HEK293 (cell line): ENCODE results near the gene GRK2.

Experiments
- CTCF ChIA-PET: fragments of 350-600 bp; formaldehyde crosslinking; extraction: SDS; loops from one replicate; lab custom pipeline; 2021; ENCODE audit warnings: antibody characterized with exemption; lab: Yijun Ruan, JAX
- POLR2A ChIA-PET: fragments of 300-600 bp; formaldehyde crosslinking; extraction: SDS; loops from one replicate; lab custom pipeline; 2020; ENCODE audit warnings: antibody characterized with exemption, inconsistent platforms; lab: Yijun Ruan, JAX
- H3K27ac ChIP-seq: fragments of 200-500 bp; sonication (Bioruptor generic); 2 replicates; pipeline ENCODE4 v1.5.1; 2014; ENCODE audit warnings: low read depth, low read length, control low read depth, inconsistent platforms; ENCODE audit errors: extremely low read depth
- H3K36me3 ChIP-seq, 2 experiments: fragments of 200-500 bp in 1 of 2; sonication (Bioruptor generic) in 1 of 2; 1 replicate in 1 of 2; 2 replicates in 1 of 2; pipeline ENCODE4 v1.5.1; 2014 to 2017; ENCODE audit warnings: inconsistent platforms in 2 of 2, low read length in 2 of 2; ENCODE audit not compliant: control insufficient read depth in 2 of 2, insufficient read depth in 1 of 2
- H3K4me1 ChIP-seq: fragments of 200-500 bp; sonication (Bioruptor generic); 2 replicates; pipeline ENCODE4 v1.5.1; 2014; ENCODE audit warnings: mild to moderate bottlenecking, low read length, inconsistent platforms; ENCODE audit not compliant: control insufficient read depth, insufficient read depth
- H3K4me3 ChIP-seq: 2 replicates; pipeline ENCODE4 v1.5.1; 2011; ENCODE audit warnings: low read depth, mild to moderate bottlenecking, control low read depth, low read length, moderate library complexity
- H3K9me3 ChIP-seq: fragments of 200-500 bp; sonication (Bioruptor generic); 2 replicates; pipeline ENCODE4 v1.5.1; 2014; ENCODE audit warnings: low read depth, low read length, inconsistent platforms; ENCODE audit not compliant: control insufficient read depth, insufficient read depth
- BCL11A ChIP-seq: fragments of 450-650 bp; formaldehyde crosslinking; IDR thresholded peaks from 2 replicates; pipeline ENCODE4 v1.5.1; 2016; ENCODE audit warnings: low read depth, missing biosample characterization, missing genetic modification characterization
- BCL11B ChIP-seq: fragments of 450-650 bp; formaldehyde crosslinking; IDR thresholded peaks from 2 replicates; pipeline ENCODE4 v1.5.1; 2016; ENCODE audit warnings: low read depth, missing biosample characterization, missing genetic modification characterization
- CTCF ChIP-seq: fragments of 450-650 bp; formaldehyde crosslinking; IDR thresholded peaks from 2 replicates; pipeline ENCODE4 v1.5.1; 2016; ENCODE audit warnings: missing biosample characterization, missing genetic modification characterization
- HOXC10 ChIP-seq: sonication (generic); formaldehyde crosslinking; IDR thresholded peaks from 2 replicates; pipeline ENCODE4 v1.8.1; 2023; ENCODE audit warnings: mild to moderate bottlenecking, missing genetic modification reagents
- KLF10 ChIP-seq: fragments of 450-650 bp; IDR thresholded peaks from 2 replicates; pipeline ENCODE4 v1.5.1; 2018; ENCODE audit warnings: missing biosample characterization, mild to moderate bottlenecking, missing genetic modification characterization
- MZF1 ChIP-seq: fragments of 450-650 bp; formaldehyde crosslinking; IDR thresholded peaks from 2 replicates; pipeline ENCODE4 v1.5.1; 2017; ENCODE audit warnings: missing biosample characterization, missing genetic modification characterization, borderline replicate concordance
- SCRT1 ChIP-seq: fragments of 450-650 bp; formaldehyde crosslinking; IDR thresholded peaks from 2 replicates; pipeline ENCODE4 v1.5.1; 2016; ENCODE audit warnings: missing biosample characterization, missing genetic modification characterization, borderline replicate concordance
- SETDB1 ChIP-seq: IDR thresholded peaks from one replicate; pipeline ENCODE4 v1.6.1; 2017; ENCODE audit warnings: mild to moderate bottlenecking, low read length, moderate library complexity, mixed read lengths; ENCODE audit not compliant: insufficient read length
- SP7 ChIP-seq: fragments of 450-650 bp; formaldehyde crosslinking; IDR thresholded peaks from 2 replicates; pipeline ENCODE4 v1.5.1; 2016; ENCODE audit warnings: missing biosample characterization, missing genetic modification characterization
- TCF7L2 ChIP-seq: IDR thresholded peaks from 2 replicates; pipeline ENCODE4 v1.6.1; 2011; ENCODE audit warnings: low read depth, mild to moderate bottlenecking, inconsistent platforms, low read length, moderate library complexity, borderline replicate concordance
- ZBTB17 ChIP-seq: fragments of 450-650 bp; formaldehyde crosslinking; IDR thresholded peaks from 2 replicates; pipeline ENCODE4 v1.5.1; 2016; ENCODE audit warnings: missing biosample characterization, missing genetic modification characterization
- ZBTB26 ChIP-seq: fragments of 450-650 bp; formaldehyde crosslinking; optimal IDR thresholded peaks from 2 replicates; pipeline ENCODE3; 2016; ENCODE audit warnings: missing biosample characterization, mild to moderate bottlenecking, missing genetic modification characterization
- ZBTB7A ChIP-seq: fragments of 450-650 bp; formaldehyde crosslinking; IDR thresholded peaks from 2 replicates; pipeline ENCODE4 v1.5.1; 2016; ENCODE audit warnings: low read depth, missing biosample characterization, missing genetic modification characterization
- ZBTB8A ChIP-seq: fragments of 450-650 bp; formaldehyde crosslinking; IDR thresholded peaks from 2 replicates; pipeline ENCODE4 v1.5.1; 2016; ENCODE audit warnings: missing biosample characterization, missing genetic modification characterization
- ZFP41 ChIP-seq: fragments of 450-650 bp; formaldehyde crosslinking; IDR thresholded peaks from 2 replicates; pipeline ENCODE4 v1.5.1; 2016; ENCODE audit warnings: missing biosample characterization, missing genetic modification characterization, borderline replicate concordance
- ZNF184 ChIP-seq: fragments of 450-650 bp; IDR thresholded peaks from 2 replicates; pipeline ENCODE4 v1.5.1; 2018; ENCODE audit warnings: missing biosample characterization, mild to moderate bottlenecking, missing genetic modification characterization
- ZNF221 ChIP-seq: fragments of 450-650 bp; formaldehyde crosslinking; IDR thresholded peaks from 2 replicates; pipeline ENCODE4 v1.5.1; 2017; ENCODE audit warnings: missing biosample characterization, missing genetic modification characterization, borderline replicate concordance
- ZNF239 ChIP-seq: fragments of 450-650 bp; formaldehyde crosslinking; IDR thresholded peaks from 2 replicates; pipeline ENCODE4 v1.5.1; 2016; ENCODE audit warnings: missing biosample characterization, missing genetic modification characterization
- ZNF548 ChIP-seq: fragments of 450-650 bp; formaldehyde crosslinking; IDR thresholded peaks from 2 replicates; pipeline ENCODE4 v1.5.1; 2016; ENCODE audit warnings: missing biosample characterization, missing genetic modification characterization
- ZNF626 ChIP-seq: fragments of 450-650 bp; sonication (Bioruptor Pico); formaldehyde crosslinking; IDR thresholded peaks from 2 replicates; pipeline ENCODE4 v1.5.1; 2018; ENCODE audit warnings: missing biosample characterization, missing genetic modification characterization, inconsistent platforms
- ZNF701 ChIP-seq: fragments of 450-650 bp; formaldehyde crosslinking; IDR thresholded peaks from 2 replicates; pipeline ENCODE4 v1.5.1; 2016; ENCODE audit warnings: missing biosample characterization, missing genetic modification characterization
- ZNF792 ChIP-seq: fragments of 450-650 bp; formaldehyde crosslinking; IDR thresholded peaks from 2 replicates; pipeline ENCODE4 v1.5.1; 2016; ENCODE audit warnings: missing biosample characterization, missing genetic modification characterization
- ZNF837 ChIP-seq: fragments of 450-650 bp; formaldehyde crosslinking; IDR thresholded peaks from 2 replicates; pipeline ENCODE4 v1.5.1; 2016; ENCODE audit warnings: missing biosample characterization, missing genetic modification characterization
- ZSCAN30 ChIP-seq: fragments of 450-650 bp; IDR thresholded peaks from 2 replicates; pipeline ENCODE4 v1.5.1; 2018; ENCODE audit warnings: missing biosample characterization, mild to moderate bottlenecking, missing genetic modification characterization, moderate library complexity
- TF ChIP-seq, protein P1 (sequence below): fragments of 450-650 bp; formaldehyde crosslinking; IDR thresholded peaks from 2 replicates; pipeline ENCODE4 v1.5.1; 2017; ENCODE audit warnings: missing biosample characterization, missing genetic modification characterization

GRK2 gene

DNA sequence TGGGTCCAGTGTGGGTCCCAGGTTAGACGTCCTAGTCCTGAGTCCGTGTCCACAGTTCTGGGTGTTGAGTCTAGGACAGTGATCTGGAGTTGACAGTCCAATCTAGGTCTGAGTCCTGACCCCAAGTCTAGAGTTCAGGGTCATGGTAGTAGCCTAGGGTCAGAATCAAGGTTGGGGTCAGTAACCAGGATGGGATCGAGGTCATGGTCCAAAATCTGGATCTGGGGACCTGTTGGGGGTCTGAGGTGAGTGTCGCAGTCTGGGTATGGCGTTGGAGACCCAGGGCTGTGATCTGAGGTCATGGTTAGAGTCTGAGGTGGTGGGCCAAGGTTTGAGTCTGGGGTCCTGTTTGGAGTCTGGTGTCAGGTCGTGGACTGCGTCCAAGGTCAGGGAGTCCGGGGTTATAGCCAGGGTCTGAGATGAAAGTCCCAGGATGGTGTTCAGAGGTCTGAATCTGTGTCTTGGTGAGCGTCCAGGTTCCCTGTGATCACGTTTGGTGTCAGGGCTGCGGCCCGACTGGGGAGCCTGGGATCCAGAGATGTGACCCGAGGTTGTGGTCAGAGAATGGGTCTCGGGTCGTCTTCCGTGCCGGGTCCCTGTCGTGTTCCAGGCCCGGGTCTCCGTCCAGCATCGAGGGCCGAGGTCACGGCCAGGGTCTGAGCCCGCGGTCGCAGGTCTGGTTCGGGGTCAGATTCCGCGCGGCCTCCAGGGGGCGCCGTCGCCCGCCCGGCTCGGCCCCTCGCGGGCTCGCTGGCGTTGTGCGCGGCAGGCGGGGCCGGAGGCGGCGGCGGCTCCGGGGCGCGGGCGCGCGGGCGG is 432 bp upstream of the GRK2 start:
- ChIA-PET POLR2A (interaction anchor here (1.0 to 1.3 kb wide), 4 partner anchors 11 to 51 kb away, joined by 3 to 7 read pairs (median 4); no protein-coding TSS in a partner anchor), CTCF (interaction anchor here (1.0 to 4.9 kb wide), 7 partner anchors 12 to 116 kb away, joined by 3 to 104 read pairs (median 5); no protein-coding TSS in a partner anchor)
- Histone ChIP-seq H3K36me3 (peaks cover 0 to 33% of the 10 kb centered on the region in 2 experiments; a peak in 1 of 3 replicates), H3K27ac (no peak overlapping the region; the same call in 1 of the 2 replicates), H3K9me3 (no peaks in the 10 kb centered on the region), H3K4me3 (peak overlapping the region; percentile 20), H3K4me1 (no peaks in the 10 kb centered on the region)
- TF ChIP-seq ZNF184 (tag by site-specific recombination) (no peak), ZNF626 (no peak), ZNF221 (tag by site-specific recombination) (no peak), ZBTB17 (tag by site-specific recombination) (peak; percentile 71), ZBTB8A (tag by site-specific recombination) (peak; percentile 36; the same call in 1 of the 2 replicates), ZNF701 (tag by site-specific recombination) (no peak), SCRT1 (tag by site-specific recombination) (no peak), TCF7L2 (no peak), KLF10 (tag by site-specific recombination) (no peak), SETDB1 (no peak), ZBTB7A (tag by site-specific recombination) (peak; percentile 25; the same call in 1 of the 2 replicates), ZNF837 (tag by site-specific recombination) (no peak), BCL11A (tag by site-specific recombination) (peak; percentile 98), ZNF239 (tag by site-specific recombination) (no peak), SP7 (no peak), ZNF548 (tag by site-specific recombination) (no peak), ZSCAN30 (tag by site-specific recombination) (peak; percentile 67; the same call in 1 of the 2 replicates), MZF1 (no peak), ZNF792 (no peak), HOXC10 (CRISPR knock-in tag) (no peak), CTCF (tag by site-specific recombination) (peak; percentile 49; the same call in 1 of the 2 replicates), BCL11B (tag by site-specific recombination) (peak; percentile 100), ZBTB26 (tag by site-specific recombination) (peak; percentile 41), ZFP41 (no peak)
- TF ChIP-seq, protein P1, sequence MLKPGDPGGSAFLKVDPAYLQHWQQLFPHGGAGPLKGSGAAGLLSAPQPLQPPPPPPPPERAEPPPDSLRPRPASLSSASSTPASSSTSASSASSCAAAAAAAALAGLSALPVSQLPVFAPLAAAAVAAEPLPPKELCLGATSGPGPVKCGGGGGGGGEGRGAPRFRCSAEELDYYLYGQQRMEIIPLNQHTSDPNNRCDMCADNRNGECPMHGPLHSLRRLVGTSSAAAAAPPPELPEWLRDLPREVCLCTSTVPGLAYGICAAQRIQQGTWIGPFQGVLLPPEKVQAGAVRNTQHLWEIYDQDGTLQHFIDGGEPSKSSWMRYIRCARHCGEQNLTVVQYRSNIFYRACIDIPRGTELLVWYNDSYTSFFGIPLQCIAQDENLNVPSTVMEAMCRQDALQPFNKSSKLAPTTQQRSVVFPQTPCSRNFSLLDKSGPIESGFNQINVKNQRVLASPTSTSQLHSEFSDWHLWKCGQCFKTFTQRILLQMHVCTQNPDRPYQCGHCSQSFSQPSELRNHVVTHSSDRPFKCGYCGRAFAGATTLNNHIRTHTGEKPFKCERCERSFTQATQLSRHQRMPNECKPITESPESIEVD (tag by site-specific recombination): no peak
